A549 treated with DMSO at 1 μM for 4 hours (cell line): ENCODE data around the gene KIF2A. TPM values are rescaled to one million over a fixed set of nuclear protein-coding genes. Genes with fewer than 3 reads are reported as not detected.

Source experiments
- total RNA-seq: library from RNA; stranded (reverse); fragments of 200-300 nt; extraction: Qiagen RNA extraction; gene quantifications from 5 replicates; pipeline ENCODE4 v1.2.3, GENCODE V29; 2022; ENCODE audit warnings: low read depth

The KIF2A gene
- total RNA-seq: 31.7 to 45.9 TPM (median 43.1 TPM) in 5 replicates

DNA sequence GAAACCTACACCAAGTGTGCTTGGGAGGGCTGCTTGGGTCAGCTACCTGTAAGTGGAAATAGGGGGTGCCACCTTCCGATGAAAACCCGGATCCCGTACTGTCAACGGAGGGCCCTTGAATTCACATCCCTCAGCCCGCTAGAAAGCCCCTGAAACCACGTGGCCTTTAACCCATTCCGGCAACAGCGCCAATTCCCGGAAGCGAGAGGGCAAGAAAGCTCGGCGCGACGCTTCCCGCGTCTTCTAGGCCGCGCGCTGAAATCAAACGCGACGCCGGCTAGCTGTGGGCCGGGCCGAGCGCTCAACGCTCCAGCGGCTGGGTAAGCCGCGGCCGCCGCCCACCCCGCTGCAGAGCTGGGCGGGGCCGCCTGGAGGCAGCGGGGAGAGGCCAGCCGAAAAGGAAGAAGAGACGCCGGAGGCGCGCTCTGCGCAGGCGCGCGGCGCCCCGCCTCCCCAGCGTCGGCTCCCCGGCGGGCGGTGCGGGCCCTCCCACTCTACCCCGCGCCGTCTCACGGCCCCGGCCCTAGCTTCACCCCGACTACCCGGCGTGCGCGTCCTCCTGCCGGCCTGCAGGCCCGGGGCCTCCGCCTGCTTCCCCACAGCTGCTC lies at the start of gene KIF2A:
Gene KIF2A, plus strand, starts transcription at position 492 of the 608 bp plus-strand sequence. CDS start 267 bp downstream, outside the sequence.

GRCh38 chr5:62403411-62404250 lies 97.6 kb downstream of the KIF2A start, which contains the start of gene DIMT1:
Gene DIMT1, minus strand, starts transcription at chr5:62403905. Its CDS starts 133 bp downstream, at chr5:62403772.

GRCh38 chr5:62412549-62413329 lies 106.7 kb downstream of the KIF2A start, which contains the start of gene IPO11:
Gene IPO11, plus strand, starts transcription at chr5:62412763. Its CDS starts 24,517 bp downstream, at chr5:62437280.

Other genes with a start within 250 kb of the KIF2A start
- gene DIMT1, start 97.7 kb downstream of the KIF2A start, total RNA-seq: 43.7 to 49.8 TPM (median 45.1 TPM) in 5 replicates
- 15.2 to 20.3 TPM (median 18.8 TPM) in 5 replicates for gene IPO11, start 106.6 kb downstream of the KIF2A start, total RNA-seq